ENCODE measurements around the gene PROSER1.
"Not testable (repeated sequence)": the region's sequence is repeated elsewhere in the genome, so short reads cannot be mapped to it uniquely, and the experiment has no call there.

The PROSER1 gene
- total RNA-seq, result 13.3 to 20.2 reads per million in 2 donors

GRCh38 chr13:39037880-39038568 is at the start of gene PROSER1, which contains the start of gene NHLRC3:
Gene PROSER1 (minus strand): TSS chr13:39038089. CDS start chr13:39037242, 847 bp downstream.
Gene NHLRC3 (plus strand): TSS chr13:39038456. CDS start chr13:39038640, 184 bp downstream.
- peak; percentile 65 for DNase-seq

- not testable (repeated sequence) for DNase-seq
Observed at GRCh38 chr13:39086251-39086945, 48.5 kb upstream of the PROSER1 start.

- DNase-seq, result no peak
Observed at GRCh38 chr13:39073983-39074382, 36.1 kb upstream of the PROSER1 start.

- no peak for DNase-seq
Observed at GRCh38 chr13:39072842-39073241, 35.0 kb upstream of the PROSER1 start.

GRCh38 chr13:39062004-39062403 is 24.1 kb upstream of the PROSER1 start:
- DNase-seq, result no peak

GRCh38 chr13:39058040-39058439 is 20.2 kb upstream of the PROSER1 start:
- DNase-seq, result no peak

- DNase-seq, result no peak
Observed at GRCh38 chr13:39056018-39056417, 18.1 kb upstream of the PROSER1 start.

- DNase-seq, result no peak
Observed at GRCh38 chr13:39054112-39054511, 16.2 kb upstream of the PROSER1 start.

- no peak for DNase-seq
Observed at GRCh38 chr13:39052944-39053343, 15.1 kb upstream of the PROSER1 start.

- no peak for DNase-seq
Observed at GRCh38 chr13:39051157-39051556, 13.3 kb upstream of the PROSER1 start.

GRCh38 chr13:39049274-39049673 is 11.4 kb upstream of the PROSER1 start:
- DNase-seq, result no peak

- no peak for DNase-seq
Observed at GRCh38 chr13:39048806-39049205, 10.9 kb upstream of the PROSER1 start.

- DNase-seq, result no peak
Observed at GRCh38 chr13:39047560-39047959, 9.7 kb upstream of the PROSER1 start.

- DNase-seq, result no peak
Observed at GRCh38 chr13:39044536-39044935, 6.6 kb upstream of the PROSER1 start.

GRCh38 chr13:39040206-39040605 is 2.3 kb upstream of the PROSER1 start:
- DNase-seq, result no peak

- no peak for DNase-seq
Observed at GRCh38 chr13:39039041-39039440, 1.2 kb upstream of the PROSER1 start.

GRCh38 chr13:39038569-39039030 is 711 bp upstream of the PROSER1 start:
- DNase-seq, result peak; percentile 32

- no peak for DNase-seq
Observed at GRCh38 chr13:39037410-39037879, 444 bp downstream of the PROSER1 start.

- DNase-seq, result no peak
Observed at GRCh38 chr13:39036212-39036611, 1.7 kb downstream of the PROSER1 start.

GRCh38 chr13:39035799-39036198 is 2.1 kb downstream of the PROSER1 start:
- no peak for DNase-seq

GRCh38 chr13:39035204-39035603 is 2.7 kb downstream of the PROSER1 start:
- DNase-seq, result no peak

- DNase-seq, result no peak
Observed at GRCh38 chr13:39034085-39034484, 3.8 kb downstream of the PROSER1 start.

GRCh38 chr13:39032150-39032549 is 5.7 kb downstream of the PROSER1 start:
- no peak for DNase-seq

- DNase-seq, result no peak
Observed at GRCh38 chr13:39025433-39025839, 12.5 kb downstream of the PROSER1 start.

Measured in T-helper 9 cell (primary cell).